SIG-M5 treated with dmso at 0.1 percent for 504 hours (cell line): ENCODE data around the gene TOM1L2.
"Not testable (repeated sequence)": the region's sequence is repeated elsewhere in the genome, so short reads cannot be mapped to it uniquely, and the experiment has no call there.

Source experiments
- DNase-seq: peaks from one replicate; lab custom pipeline; 2025; ENCODE audit not compliant: unreplicated experiment; lab: John Stamatoyannopoulos, UW

TOM1L2 gene

GRCh38 chr17:17995887-17996286 lies 23.7 kb upstream of the TOM1L2 start:
- not testable (repeated sequence) for DNase-seq

- DNase-seq = no peak
These were observed 22.3 kb upstream of the TOM1L2 start for GRCh38 chr17:17994271-17995069.

GRCh38 chr17:17993852-17994251 lies 21.7 kb upstream of the TOM1L2 start:
- DNase-seq = no peak

DNA sequence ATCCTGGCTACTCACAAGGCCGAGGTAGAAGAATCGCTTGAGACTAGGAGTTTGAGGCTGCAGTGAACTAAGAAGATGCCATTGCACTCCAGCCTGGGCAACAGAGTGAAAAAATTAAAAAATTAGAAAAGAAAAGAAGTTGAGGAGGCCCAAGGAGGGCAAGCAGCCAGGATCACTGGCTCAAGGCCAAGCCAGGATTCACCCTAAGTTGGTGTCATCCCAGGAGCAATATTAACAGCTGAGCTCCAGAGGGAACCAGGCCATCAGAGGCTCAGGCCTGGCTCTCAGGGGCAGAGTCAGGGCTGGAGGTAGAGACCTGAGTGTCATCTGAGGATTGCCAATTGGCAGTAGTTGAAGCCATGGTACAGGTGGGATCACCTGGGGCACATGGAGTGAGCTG lies 21.2 kb upstream of the TOM1L2 start:
- DNase-seq = no peak

DNA sequence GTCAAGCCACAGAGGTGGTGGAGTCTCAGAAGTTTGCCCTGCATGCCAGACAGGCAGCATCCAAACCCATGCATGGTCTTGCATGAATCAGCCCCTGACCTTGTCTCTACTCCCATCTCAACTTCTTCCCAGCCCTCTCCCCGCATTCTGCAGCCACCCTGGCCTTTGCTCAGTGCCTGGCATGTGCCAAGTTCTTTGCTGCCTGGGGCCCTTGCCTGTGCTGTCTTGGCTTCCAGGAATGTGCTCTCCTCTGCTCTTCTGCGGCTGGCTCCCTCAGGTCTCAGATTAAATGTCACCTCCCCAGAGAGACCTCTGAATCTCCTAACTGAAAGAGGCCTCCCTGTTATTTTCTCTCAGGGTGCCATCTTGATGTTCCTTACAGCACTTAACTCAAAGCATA lies 18.1 kb upstream of the TOM1L2 start:
- DNase-seq = no peak

GRCh38 chr17:17989618-17990017 lies 17.4 kb upstream of the TOM1L2 start:
- DNase-seq = no peak

GRCh38 chr17:17989081-17989480 lies 16.9 kb upstream of the TOM1L2 start:
- DNase-seq = no peak

DNA sequence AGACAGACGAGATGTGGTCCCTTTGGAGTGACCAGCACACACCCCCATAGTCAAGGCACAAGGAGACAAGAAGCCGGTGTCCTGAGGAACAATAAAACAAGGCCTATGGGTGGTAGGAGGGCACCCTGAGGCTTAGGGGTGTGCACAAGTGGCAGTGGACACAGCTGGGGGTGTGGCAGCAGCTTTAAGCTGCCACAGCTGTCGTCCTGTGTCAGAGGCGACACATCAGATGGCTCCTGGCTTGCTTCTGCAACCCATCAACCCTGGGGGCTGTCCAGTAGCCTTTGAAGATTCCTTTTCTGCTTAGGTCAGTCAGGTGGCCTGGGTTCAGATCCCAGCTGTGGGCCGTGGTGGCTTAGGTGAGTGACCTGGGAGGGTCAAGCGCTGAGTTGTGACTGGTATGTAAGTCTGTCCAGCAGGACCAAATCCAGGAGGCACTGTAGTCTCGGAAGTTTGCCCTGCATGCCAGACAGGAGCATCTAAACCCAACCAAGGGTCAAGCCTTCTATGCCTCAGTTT lies 16.3 kb upstream of the TOM1L2 start:
- DNase-seq = no peak

DNA sequence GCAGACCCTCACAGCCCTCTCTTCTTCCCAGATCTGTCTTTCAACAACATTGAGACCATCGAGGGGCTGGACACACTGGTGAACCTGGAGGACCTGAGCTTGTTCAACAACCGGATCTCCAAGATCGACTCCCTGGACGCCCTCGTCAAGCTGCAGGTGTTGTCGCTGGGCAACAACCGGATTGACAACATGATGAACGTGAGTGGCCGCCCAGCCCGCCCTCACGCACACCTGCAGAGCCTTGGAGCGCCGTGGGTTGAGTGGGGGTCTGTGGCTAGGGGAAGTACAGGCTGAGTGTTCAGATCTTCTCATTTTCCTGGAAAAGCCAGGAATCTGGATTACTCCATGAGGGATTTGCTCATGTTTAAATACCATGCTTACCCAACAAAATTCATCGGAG lies 15.7 kb upstream of the TOM1L2 start:
- DNase-seq = no peak

DNA sequence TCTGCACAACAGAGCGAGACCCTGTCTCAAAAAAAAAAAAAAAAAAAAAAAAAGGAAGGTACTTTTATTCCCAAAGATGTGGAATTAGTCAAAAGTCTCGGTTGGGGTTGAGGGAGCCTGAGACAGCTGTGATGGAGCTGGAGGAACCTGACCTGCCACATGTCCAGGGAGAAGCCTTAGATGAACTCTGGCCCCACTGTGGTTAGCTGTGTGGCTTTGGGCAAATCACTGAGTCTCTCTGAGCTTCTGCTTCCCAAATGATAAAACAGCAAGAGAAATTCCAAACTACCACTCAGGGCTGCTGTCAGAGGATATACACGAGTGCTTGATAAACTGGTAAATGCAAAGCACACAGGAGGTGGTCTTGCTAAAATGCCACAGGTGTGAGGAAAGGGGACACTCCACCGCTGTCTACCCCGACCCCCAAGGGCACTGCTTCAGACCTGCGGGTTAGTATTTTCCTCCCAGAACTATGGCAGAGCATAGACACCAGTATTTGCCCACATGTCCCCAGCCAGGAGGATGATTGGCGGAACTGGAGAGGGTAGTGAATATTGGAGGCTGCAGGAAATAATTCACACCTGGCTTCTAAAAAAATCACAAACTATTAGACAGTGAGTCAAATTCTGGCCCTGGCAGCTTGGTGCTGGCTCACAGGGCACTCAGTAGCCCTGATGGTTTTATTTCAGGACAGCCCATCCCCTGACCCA lies 15.1 kb upstream of the TOM1L2 start:
- DNase-seq = no peak

- DNase-seq = no peak
These were observed 13.4 kb upstream of the TOM1L2 start for GRCh38 chr17:17985555-17985954.

DNA sequence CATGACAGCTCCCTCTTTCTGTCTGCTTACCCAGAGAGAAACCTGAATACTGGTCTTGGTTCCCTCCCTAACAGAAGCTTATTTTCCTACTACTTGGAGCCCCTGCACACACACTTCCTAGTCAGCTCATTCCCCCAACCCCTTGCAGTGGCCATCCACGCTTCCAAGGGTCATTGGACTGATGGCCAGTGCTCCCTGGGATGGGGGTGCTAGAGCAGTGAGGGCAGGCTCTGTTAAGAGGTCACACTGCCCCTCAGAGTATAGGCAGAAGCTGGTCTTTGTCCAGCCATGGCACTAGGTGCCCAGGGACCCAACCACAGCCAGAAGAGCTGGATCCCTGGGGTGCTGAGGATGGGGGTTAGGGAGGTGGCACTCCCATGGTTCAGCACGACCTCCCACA lies 13.0 kb upstream of the TOM1L2 start:
- DNase-seq = no peak

GRCh38 chr17:17983776-17984175 lies 11.6 kb upstream of the TOM1L2 start:
- DNase-seq = no peak

- no peak for DNase-seq
These were observed 11.2 kb upstream of the TOM1L2 start for GRCh38 chr17:17983376-17983775.

GRCh38 chr17:17982801-17983200 lies 10.6 kb upstream of the TOM1L2 start:
- peak; percentile 38 for DNase-seq

DNA sequence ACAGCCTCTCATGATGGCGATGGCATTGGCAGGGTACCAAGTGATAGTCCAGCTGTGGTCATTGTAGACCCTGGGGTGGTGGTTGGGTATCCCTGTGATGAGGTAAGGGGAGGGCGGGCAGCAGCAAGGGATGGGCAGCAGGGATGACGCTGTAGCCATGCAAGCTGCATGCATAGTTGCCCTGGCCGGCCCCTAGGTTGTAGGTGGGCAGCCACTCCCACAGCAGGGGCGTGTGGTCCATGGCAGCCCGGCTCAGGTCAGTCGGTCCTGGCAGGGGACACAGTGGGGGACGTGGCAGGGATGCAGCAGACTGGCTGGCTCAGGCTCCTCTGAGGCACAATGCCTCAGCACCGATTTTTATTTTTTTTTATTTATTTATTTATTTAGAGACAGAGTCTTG lies 9.1 kb upstream of the TOM1L2 start:
- no peak for DNase-seq

DNA sequence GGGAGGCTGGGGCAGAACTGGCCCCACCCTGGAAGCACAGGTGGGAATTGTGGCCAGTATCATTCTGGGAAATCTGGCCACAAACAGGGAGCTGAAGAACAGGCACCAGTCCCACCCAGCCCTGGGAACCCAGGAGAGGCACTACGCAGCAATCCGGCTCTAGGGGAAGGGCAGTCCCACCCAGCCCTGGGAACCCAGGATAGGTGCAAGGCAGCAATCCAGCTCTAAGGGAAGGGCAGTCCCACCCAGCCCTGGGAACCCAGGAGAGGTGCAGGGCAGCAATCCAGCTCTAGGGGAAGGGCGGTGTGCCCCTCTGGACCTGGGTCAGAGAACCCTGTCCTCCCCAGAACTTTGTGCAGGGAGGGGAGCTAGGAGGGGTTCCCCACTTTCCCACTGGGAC lies 7.6 kb upstream of the TOM1L2 start:
- no peak for DNase-seq

DNA sequence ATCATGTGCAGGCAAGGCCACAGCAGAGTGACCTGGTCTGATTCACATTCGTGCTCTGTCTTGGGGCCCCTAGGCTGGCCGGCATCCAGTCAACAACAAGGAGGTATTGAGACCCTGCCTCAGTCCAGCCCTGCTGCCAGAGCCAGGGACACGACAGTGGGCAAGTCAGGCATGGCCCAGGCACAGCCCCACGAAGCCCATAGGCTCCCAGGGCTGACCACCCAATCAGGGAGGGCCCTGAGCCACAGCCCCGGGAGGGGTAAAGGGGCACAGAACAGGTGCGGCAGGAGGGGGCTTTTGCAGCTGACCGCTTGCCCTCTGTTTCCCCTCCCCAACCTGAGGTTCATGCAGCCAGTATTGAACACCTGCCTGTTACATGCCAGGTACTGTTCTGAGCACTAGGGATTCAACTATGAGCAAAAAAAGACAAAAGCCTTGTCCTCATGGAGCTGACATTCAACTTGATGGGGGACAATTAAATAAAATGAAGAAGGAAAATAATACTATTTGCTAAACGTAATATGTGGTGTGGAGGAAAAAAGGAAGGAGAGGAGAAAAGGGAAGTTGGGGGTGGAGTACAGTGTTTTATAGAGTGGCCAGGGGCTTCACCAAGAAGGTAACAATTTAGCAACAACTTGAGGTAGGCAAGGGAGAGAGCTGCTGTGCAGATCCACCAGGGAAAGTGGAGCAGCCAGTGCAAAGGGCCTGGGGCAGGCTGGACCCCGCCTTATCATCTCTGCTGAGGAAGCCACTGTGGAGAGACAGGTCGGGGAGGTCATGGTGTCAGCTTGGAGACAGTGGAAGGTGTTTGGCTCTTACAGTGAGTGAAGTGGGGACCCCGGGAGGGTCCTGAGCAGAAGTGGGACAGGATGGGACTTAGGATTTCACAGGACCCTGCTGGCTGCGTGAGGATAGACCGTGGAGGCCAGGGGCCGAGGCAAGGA lies 6.6 kb upstream of the TOM1L2 start:
- peak; percentile 63 for DNase-seq

GRCh38 chr17:17976931-17977570 lies 4.9 kb upstream of the TOM1L2 start:
- DNase-seq = no peak

- peak; percentile 66 for DNase-seq
These were observed 3.2 kb upstream of the TOM1L2 start for GRCh38 chr17:17975436-17975835.

DNA sequence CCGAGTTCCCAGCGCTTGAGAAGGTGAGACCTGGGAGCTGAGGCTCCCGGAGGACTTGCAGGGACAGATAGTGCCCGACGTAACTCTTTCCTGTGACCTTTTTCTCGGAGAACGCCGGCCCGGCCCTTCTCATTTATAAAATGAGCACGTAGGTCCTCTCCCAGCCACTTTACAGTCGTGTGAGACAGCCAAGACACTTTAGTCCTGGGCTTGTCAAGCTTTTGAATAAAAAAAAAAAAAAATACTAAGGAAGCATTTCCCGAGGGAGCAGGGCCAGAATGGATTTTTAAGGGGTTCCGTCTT lies 703 bp upstream of the TOM1L2 start:
- DNase-seq = no peak
